Hepatocyte (in vitro differentiated cells): Measurements from ENCODE around the gene CDCP1. TPM values are rescaled to one million over a fixed set of nuclear protein-coding genes. Genes with fewer than 3 reads are reported as not detected.

ENCODE experiments used
- DNase-seq: peaks from one replicate; pipeline ENCODE4 v3.0.0-alpha.2; 2016; ENCODE audit warnings: low spot score
- H2AFZ ChIP-seq: fragments of 200-600 bp; sonication (generic); 2 replicates; pipeline ENCODE4 v1.6.0; 2016; ENCODE audit warnings: antibody characterized with exemption, mild to moderate bottlenecking
- H3K27ac ChIP-seq: fragments of 200-600 bp; sonication (generic); 2 replicates; pipeline ENCODE4 v1.5.1; 2016; ENCODE audit warnings: mild to moderate bottlenecking
- H3K27me3 ChIP-seq: fragments of 200-600 bp; sonication (generic); 2 replicates; pipeline ENCODE4 v1.6.1; 2016
- H3K36me3 ChIP-seq: fragments of 200-600 bp; sonication (generic); replicated peaks from 2 replicates; pipeline ENCODE4 v1.5.1; 2016; ENCODE audit warnings: low read depth; ENCODE audit not compliant: insufficient read depth
- H3K4me1 ChIP-seq: fragments of 200-600 bp; sonication (generic); 2 replicates; pipeline ENCODE4 v1.5.1; 2016; ENCODE audit warnings: mild to moderate bottlenecking, moderate library complexity; ENCODE audit not compliant: insufficient read depth
- H3K4me2 ChIP-seq: fragments of 200-600 bp; sonication (generic); 2 replicates; pipeline ENCODE4 v1.6.0; 2016
- H3K4me3 ChIP-seq: fragments of 200-600 bp; sonication (generic); 2 replicates; pipeline ENCODE4 v1.5.1; 2016; ENCODE audit warnings: mild to moderate bottlenecking
- H3K79me2 ChIP-seq: fragments of 200-600 bp; sonication (generic); 2 replicates; pipeline ENCODE4 v1.6.0; 2017; ENCODE audit warnings: mild to moderate bottlenecking
- H3K9me2 ChIP-seq: fragments of 200-600 bp; sonication (generic); replicated peaks from 2 replicates; pipeline ENCODE4 v1.6.0; 2017; ENCODE audit warnings: mild to moderate bottlenecking; ENCODE audit not compliant: insufficient read depth
- H3K9me3 ChIP-seq: fragments of 200-600 bp; sonication (generic); 2 replicates; pipeline ENCODE4 v1.5.1; 2016; ENCODE audit warnings: low read depth, mild to moderate bottlenecking
- H4K20me1 ChIP-seq: fragments of 200-600 bp; sonication (generic); 2 replicates; pipeline ENCODE4 v1.6.0; 2016; ENCODE audit warnings: mild to moderate bottlenecking; ENCODE audit not compliant: insufficient read depth, poor library complexity, severe bottlenecking
- EZH2 ChIP-seq: fragments of 200-600 bp; sonication (generic); IDR thresholded peaks from 2 replicates; pipeline ENCODE4 v1.6.1; 2016; ENCODE audit warnings: antibody characterized with exemption, mild to moderate bottlenecking, borderline replicate concordance
- EZH2phosphoT487 ChIP-seq: fragments of 200-600 bp; sonication (generic); IDR thresholded peaks from one replicate; pipeline ENCODE4 v1.6.1; 2018; ENCODE audit warnings: antibody characterized with exemption, mild to moderate bottlenecking, low read depth, moderate library complexity; ENCODE audit not compliant: unreplicated experiment, severe bottlenecking
- WGBS: methylation state at CpG from one replicate; pipeline ENCODE4 v1.1.6; 2016; ENCODE audit warnings: low lambda C conversion rate; ENCODE audit errors: missing lambda C conversion rate; 5-methylcytosine and 5-hydroxymethylcytosine counted together
- polyA plus RNA-seq: library from polyadenylated mRNA; unstranded; fragments of >200 nt; fragmentation: Nextera tagmentation; extraction: Ambion mirVana; gene quantifications from 2 replicates; pipeline ENCODE4 v1.2.1, GENCODE V29; 2016
- total RNA-seq: library from RNA; depleted of rRNA; stranded (reverse); fragments of >200 nt; gene quantifications from 2 replicates; pipeline ENCODE4 v1.2.3, GENCODE V29; 2014
- TF ChIP-seq, protein P1 (sequence below): fragments of 200-600 bp; sonication (generic); IDR thresholded peaks from 2 replicates; pipeline ENCODE4 v1.5.1; 2016; ENCODE audit warnings: antibody characterized with exemption, mild to moderate bottlenecking; ENCODE audit not compliant: poor library complexity

Gene CDCP1
- total and polyA plus RNA-seq, 2 experiments from 2014 or later = 4.8 to 7.0 TPM

DNA sequence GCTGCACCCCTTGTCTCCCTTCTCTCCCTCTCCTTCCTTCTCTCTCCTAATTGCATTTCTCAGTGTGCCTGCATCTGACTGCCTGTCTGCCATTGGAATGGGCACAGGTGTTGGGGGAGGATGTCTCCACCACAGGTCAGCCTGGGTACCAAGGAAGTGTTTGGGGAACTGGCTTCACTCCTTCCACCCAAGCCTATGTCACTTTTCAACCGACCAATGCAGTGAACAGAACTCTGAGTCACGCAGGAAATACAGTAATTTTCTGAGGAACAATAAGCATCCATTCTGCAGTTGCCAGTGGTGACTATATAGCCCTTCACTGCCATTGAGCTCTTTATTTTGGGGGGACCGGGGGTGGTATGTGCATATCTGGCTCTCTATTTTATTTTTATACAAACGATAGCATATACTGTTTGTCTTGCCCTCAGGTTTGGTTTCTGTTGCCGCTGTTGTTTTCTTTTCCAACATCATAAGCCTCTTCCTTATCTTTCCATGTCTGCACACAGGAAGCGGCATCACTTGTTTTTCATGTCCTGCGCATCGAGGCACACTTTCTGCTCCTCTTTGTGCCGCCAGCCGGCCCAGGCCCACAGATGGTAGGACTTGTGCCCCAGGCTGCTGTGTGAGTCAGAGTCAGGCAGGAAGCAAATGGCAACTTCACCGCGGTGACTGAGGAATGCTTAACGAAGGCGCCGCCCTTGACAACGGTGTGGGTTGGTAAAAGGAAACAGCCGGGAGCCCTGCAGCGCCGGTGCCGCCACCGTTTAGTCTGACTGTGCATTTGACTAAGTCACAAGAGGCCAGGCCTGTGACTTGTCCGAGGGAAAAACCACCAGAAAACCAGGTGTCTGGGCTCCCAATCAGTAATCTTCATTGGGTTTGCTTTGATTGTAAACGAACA lies 21.1 kb upstream of the CDCP1 start:
- Histone ChIP-seq H3K4me1 (peaks cover 17% of the 10 kb centered on the region), H3K4me3 (no peak overlapping the region), H4K20me1 (no peaks in the 10 kb centered on the region), H3K79me2 (no peaks in the 10 kb centered on the region), H2AFZ (peak overlapping the region; percentile 0), H3K36me3 (no peaks in the 10 kb centered on the region), H3K27me3 (no peaks in the 10 kb centered on the region), H3K27ac (peak overlapping the region; percentile 71), H3K9me3 (no peaks in the 10 kb centered on the region), H3K4me2 (peak overlapping the region; percentile 13), H3K9me2 (no peaks in the 10 kb centered on the region)
- TF ChIP-seq EZH2phosphoT487 (no peak), EZH2 (no peak)
- TF ChIP-seq, protein P1, sequence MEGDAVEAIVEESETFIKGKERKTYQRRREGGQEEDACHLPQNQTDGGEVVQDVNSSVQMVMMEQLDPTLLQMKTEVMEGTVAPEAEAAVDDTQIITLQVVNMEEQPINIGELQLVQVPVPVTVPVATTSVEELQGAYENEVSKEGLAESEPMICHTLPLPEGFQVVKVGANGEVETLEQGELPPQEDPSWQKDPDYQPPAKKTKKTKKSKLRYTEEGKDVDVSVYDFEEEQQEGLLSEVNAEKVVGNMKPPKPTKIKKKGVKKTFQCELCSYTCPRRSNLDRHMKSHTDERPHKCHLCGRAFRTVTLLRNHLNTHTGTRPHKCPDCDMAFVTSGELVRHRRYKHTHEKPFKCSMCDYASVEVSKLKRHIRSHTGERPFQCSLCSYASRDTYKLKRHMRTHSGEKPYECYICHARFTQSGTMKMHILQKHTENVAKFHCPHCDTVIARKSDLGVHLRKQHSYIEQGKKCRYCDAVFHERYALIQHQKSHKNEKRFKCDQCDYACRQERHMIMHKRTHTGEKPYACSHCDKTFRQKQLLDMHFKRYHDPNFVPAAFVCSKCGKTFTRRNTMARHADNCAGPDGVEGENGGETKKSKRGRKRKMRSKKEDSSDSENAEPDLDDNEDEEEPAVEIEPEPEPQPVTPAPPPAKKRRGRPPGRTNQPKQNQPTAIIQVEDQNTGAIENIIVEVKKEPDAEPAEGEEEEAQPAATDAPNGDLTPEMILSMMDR = no peak
- WGBS = 18% methylated on average over 23 of the region's 23 CpGs
- peak; percentile 93 for DNase-seq

GRCh38 chr3:45166321-45166879 lies 20.2 kb upstream of the CDCP1 start:
- H3K9me2 ChIP-seq = no peaks in the 10 kb centered on the region
- H3K4me3 ChIP-seq = no peak overlapping the region
- H3K4me1 ChIP-seq = peaks cover 17% of the 10 kb centered on the region
- peak overlapping the region; percentile 71 for H3K27ac ChIP-seq
- DNase-seq = no peak
- H3K27me3 ChIP-seq = no peaks in the 10 kb centered on the region
- no peak for TF ChIP-seq EZH2
- TF ChIP-seq EZH2phosphoT487 = no peak
- H3K79me2 ChIP-seq = no peaks in the 10 kb centered on the region
- H3K36me3 ChIP-seq = no peaks in the 10 kb centered on the region
- H2AFZ ChIP-seq = peak overlapping the region; percentile 0
- no peaks in the 10 kb centered on the region for H3K9me3 ChIP-seq
- H4K20me1 ChIP-seq = no peaks in the 10 kb centered on the region
- 83% methylated on average over 3 of the region's 3 CpGs for WGBS
- H3K4me2 ChIP-seq = no peak overlapping the region

DNA sequence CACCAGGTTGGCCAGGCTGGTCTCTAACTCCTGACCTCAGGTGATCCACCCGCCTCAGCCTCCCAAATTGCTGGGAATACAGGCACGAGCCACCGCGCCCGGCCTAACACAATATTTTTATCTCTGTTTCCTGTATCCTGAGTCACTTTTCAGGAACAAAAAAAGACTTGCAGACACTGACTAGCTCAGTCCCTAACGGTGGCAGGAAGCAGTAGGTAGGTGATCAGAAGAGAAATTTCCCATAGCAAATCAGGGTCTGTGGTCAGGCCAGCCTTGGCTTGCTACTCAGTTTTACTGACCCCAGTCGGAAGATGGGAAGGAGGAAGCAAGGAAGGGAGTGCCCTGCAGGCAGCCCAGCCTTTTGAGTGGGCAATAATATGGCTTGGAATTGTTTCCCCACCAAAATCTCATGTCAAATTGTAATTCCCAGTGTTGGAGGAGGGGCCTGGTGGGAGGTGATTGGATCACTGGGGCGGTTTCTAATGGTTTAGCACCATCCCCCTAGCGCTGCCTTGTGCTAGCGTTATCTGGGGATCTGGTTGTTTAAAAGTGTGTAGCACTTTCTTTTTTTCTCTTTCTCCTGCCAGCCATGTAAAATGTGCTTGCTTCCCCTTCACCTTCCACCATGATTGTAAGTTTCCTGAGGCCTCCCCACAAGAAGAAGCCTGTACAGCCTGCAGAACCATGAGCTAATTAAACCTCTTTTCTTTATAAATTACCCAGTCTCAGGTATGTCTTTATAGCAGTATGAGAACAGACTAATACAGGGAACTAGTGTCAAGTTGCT lies 19.5 kb upstream of the CDCP1 start:
- no peaks in the 10 kb centered on the region for H3K79me2 ChIP-seq
- no peak for DNase-seq
- TF ChIP-seq EZH2phosphoT487 (no peak), EZH2 (no peak)
- TF ChIP-seq, protein P1 = no peak
- H3K4me1 ChIP-seq = peaks cover 17% of the 10 kb centered on the region
- no peaks in the 10 kb centered on the region for H3K9me2 ChIP-seq
- no peak overlapping the region for H3K4me2 ChIP-seq
- H2AFZ ChIP-seq = no peak overlapping the region
- H3K36me3 ChIP-seq = no peaks in the 10 kb centered on the region
- H3K9me3 ChIP-seq = no peaks in the 10 kb centered on the region
- H3K27ac ChIP-seq = peak overlapping the region; percentile 71
- 92% methylated on average over 10 of the region's 10 CpGs for WGBS
- H3K27me3 ChIP-seq = no peaks in the 10 kb centered on the region
- no peaks in the 10 kb centered on the region for H4K20me1 ChIP-seq
- no peak overlapping the region for H3K4me3 ChIP-seq
